Mesenchymal stem cell (in vitro differentiated cells and primary cell): Measurements from ENCODE around the gene SMIM41.

Experiments
- DNase-seq: peaks from one replicate; pipeline ENCODE4 v3.0.0-alpha.2; 2013
- H2AFZ ChIP-seq: one replicate; pipeline ENCODE4 v1.6.1; 2013; ENCODE audit warnings: low read depth, mild to moderate bottlenecking, control low read depth, inconsistent platforms, low read length, moderate library complexity
- H2AK5ac ChIP-seq: 2 replicates; pipeline ENCODE4 v1.6.1; 2013; ENCODE audit warnings: low read length, moderate library complexity, mild to moderate bottlenecking, inconsistent platforms; ENCODE audit not compliant: severe bottlenecking
- H2BK120ac ChIP-seq: one replicate; pipeline ENCODE4 v1.6.1; 2013; ENCODE audit warnings: low read depth, mild to moderate bottlenecking, inconsistent platforms, low read length, moderate library complexity
- H2BK12ac ChIP-seq, 2 experiments: one replicate each; pipeline ENCODE4 v1.6.1; 2013; ENCODE audit warnings: inconsistent platforms in 2 of 2, low read length in 2 of 2, mild to moderate bottlenecking in 2 of 2, moderate library complexity in 2 of 2, control low read depth in 1 of 2
- H2BK15ac ChIP-seq: one replicate; pipeline ENCODE4 v1.6.1; 2013; ENCODE audit warnings: mild to moderate bottlenecking, low read depth, inconsistent platforms; ENCODE audit not compliant: poor library complexity, severe bottlenecking
- H2BK5ac ChIP-seq: 2 replicates; pipeline ENCODE4 v1.6.1; 2013; ENCODE audit warnings: low read depth, mild to moderate bottlenecking, low read length, control low read depth, inconsistent platforms; ENCODE audit not compliant: poor library complexity, severe bottlenecking
- H3K14ac ChIP-seq, 2 experiments: one replicate each; pipeline ENCODE4 v1.6.1; 2013; ENCODE audit warnings: inconsistent platforms in 2 of 2, low read length in 2 of 2, control low read depth in 1 of 2, mild to moderate bottlenecking in 1 of 2, moderate library complexity in 1 of 2
- H3K18ac ChIP-seq, 2 experiments: one replicate each; pipeline ENCODE4 v1.6.1; 2013; ENCODE audit warnings: inconsistent platforms in 2 of 2, low read length in 2 of 2, control low read depth in 1 of 2, low read depth in 1 of 2, mild to moderate bottlenecking in 1 of 2
- H3K23ac ChIP-seq, 2 experiments: one replicate each; pipeline ENCODE4 v1.6.1; 2013; ENCODE audit warnings: inconsistent platforms in 2 of 2, low read length in 2 of 2, mild to moderate bottlenecking in 2 of 2, moderate library complexity in 2 of 2, control low read depth in 1 of 2
- H3K27ac ChIP-seq: 2 replicates; pipeline ENCODE4 v1.5.1; 2013; ENCODE audit warnings: mild to moderate bottlenecking, moderate library complexity, low read length, control low read depth, inconsistent platforms; ENCODE audit not compliant: poor library complexity, severe bottlenecking
- H3K27me3 ChIP-seq, 2 experiments: 2 replicates each; pipeline versions ENCODE4 v1.6.1 to v1.7.0; 2013; ENCODE audit warnings: low read length in 2 of 2, mild to moderate bottlenecking in 2 of 2, moderate library complexity in 2 of 2, control low read depth in 1 of 2, inconsistent platforms in 1 of 2; ENCODE audit not compliant: control insufficient read depth in 1 of 2, insufficient read depth in 1 of 2
- H3K36me3 ChIP-seq, 2 experiments: 2 replicates each; pipeline versions ENCODE4 v1.6.1 to v1.7.0; 2013; ENCODE audit warnings: low read length in 2 of 2, control low read depth in 1 of 2, inconsistent platforms in 1 of 2, low read depth in 1 of 2, mild to moderate bottlenecking in 1 of 2; ENCODE audit not compliant: insufficient read depth in 2 of 2, control insufficient read depth in 1 of 2
- H3K4ac ChIP-seq, 2 experiments: one replicate each; pipeline ENCODE4 v1.6.1; 2013; ENCODE audit warnings: inconsistent platforms in 2 of 2, low read length in 2 of 2, mild to moderate bottlenecking in 2 of 2, moderate library complexity in 2 of 2, control low read depth in 1 of 2, low read depth in 1 of 2
- H3K4me1 ChIP-seq: 2 replicates; pipeline ENCODE4 v1.6.1; 2013; ENCODE audit warnings: low read depth, low read length, control low read depth; ENCODE audit not compliant: control insufficient read depth, insufficient read depth
- H3K4me2 ChIP-seq: 2 replicates; pipeline ENCODE4 v1.6.1; 2013; ENCODE audit warnings: low read length, mild to moderate bottlenecking, inconsistent platforms; ENCODE audit not compliant: poor library complexity, severe bottlenecking
- H3K4me3 ChIP-seq, 2 experiments: 2 replicates each; pipeline versions ENCODE4 v1.5.1 to v1.7.0; 2013; ENCODE audit warnings: low read length in 2 of 2, mild to moderate bottlenecking in 2 of 2, control low read depth in 1 of 2, low read depth in 1 of 2; ENCODE audit not compliant: insufficient read depth in 1 of 2
- H3K79me1 ChIP-seq: replicated peaks from 2 replicates; pipeline ENCODE4 v1.6.1; 2013; ENCODE audit warnings: mild to moderate bottlenecking, control low read depth, low read length, inconsistent platforms; ENCODE audit not compliant: poor library complexity, severe bottlenecking
- H3K9ac ChIP-seq: 2 replicates; pipeline ENCODE4 v1.7.0; 2013; ENCODE audit warnings: mild to moderate bottlenecking, low read length, moderate library complexity
- H3K9me3 ChIP-seq: 2 replicates; pipeline ENCODE4 v1.7.0; 2013; ENCODE audit warnings: mild to moderate bottlenecking, low read length; ENCODE audit not compliant: control insufficient read depth
- H4K8ac ChIP-seq: one replicate; pipeline ENCODE4 v1.6.1; 2013; ENCODE audit warnings: inconsistent platforms, mild to moderate bottlenecking, low read length, moderate library complexity
- H4K91ac ChIP-seq: one replicate; pipeline ENCODE4 v1.6.1; 2013; ENCODE audit warnings: mild to moderate bottlenecking, low read length, inconsistent platforms
- WGBS: methylation state at CpG from one replicate; pipeline ENCODE4 v1.1.7; 2013; ENCODE audit warnings: mixed read lengths; 5-methylcytosine and 5-hydroxymethylcytosine counted together

SMIM41 gene

GRCh38 chr12:52132754-52133161 is 53.3 kb downstream of the SMIM41 start:
- no peak overlapping the region for H3K14ac ChIP-seq
- no peak overlapping the region for H2BK15ac ChIP-seq
- H2BK12ac ChIP-seq = no peak overlapping the region
- H3K36me3 ChIP-seq = no peaks in the 10 kb centered on the region
- no peak overlapping the region for H3K4ac ChIP-seq
- no peak overlapping the region for H3K4me2 ChIP-seq
- no peak overlapping the region for H2BK5ac ChIP-seq
- no peak overlapping the region for H3K23ac ChIP-seq
- no peak overlapping the region for H3K9ac ChIP-seq
- H2AFZ ChIP-seq = no peak overlapping the region
- H2BK120ac ChIP-seq = no peak overlapping the region
- peaks cover 2% of the 10 kb centered on the region for H3K4me1 ChIP-seq
- no peak overlapping the region for H2AK5ac ChIP-seq
- H3K27ac ChIP-seq = no peak overlapping the region
- H4K8ac ChIP-seq = no peak overlapping the region
- DNase-seq = no peak
- no peaks in the 10 kb centered on the region for H3K79me1 ChIP-seq
- no peak overlapping the region for H4K91ac ChIP-seq
- peaks cover 4 to 30% of the 10 kb centered on the region in 2 experiments for H3K27me3 ChIP-seq
- H3K4me3 ChIP-seq = no peak overlapping the region
- 86% methylated on average over 3 of the region's 3 CpGs for WGBS
- no peak overlapping the region for H3K18ac ChIP-seq
- no peaks in the 10 kb centered on the region for H3K9me3 ChIP-seq

- H2AK5ac ChIP-seq = no peak overlapping the region
- H3K79me1 ChIP-seq = no peaks in the 10 kb centered on the region
- no peak overlapping the region for H2BK12ac ChIP-seq
- H2BK15ac ChIP-seq = no peak overlapping the region
- H4K8ac ChIP-seq = no peak overlapping the region
- H3K4me1 ChIP-seq = peaks cover 2% of the 10 kb centered on the region
- H3K27ac ChIP-seq = no peak overlapping the region
- H3K4me2 ChIP-seq = no peak overlapping the region
- DNase-seq = no peak
- 88% methylated on average over 5 of the region's 5 CpGs for WGBS
- H3K9me3 ChIP-seq = no peaks in the 10 kb centered on the region
- no peak overlapping the region for H2AFZ ChIP-seq
- H3K27me3 ChIP-seq = peaks cover 3 to 14% of the 10 kb centered on the region in 2 experiments
- H3K4ac ChIP-seq = no peak overlapping the region
- H3K14ac ChIP-seq = no peak overlapping the region
- H3K4me3 ChIP-seq = no peak overlapping the region
- no peak overlapping the region for H4K91ac ChIP-seq
- H3K9ac ChIP-seq = no peak overlapping the region
- H2BK5ac ChIP-seq = no peak overlapping the region
- no peak overlapping the region for H3K18ac ChIP-seq
- no peak overlapping the region for H3K23ac ChIP-seq
- no peaks in the 10 kb centered on the region for H3K36me3 ChIP-seq
- no peak overlapping the region for H2BK120ac ChIP-seq
Measured at GRCh38 chr12:52137746-52138145, 58.2 kb downstream of the SMIM41 start.

- no peak overlapping the region for H3K9ac ChIP-seq
- H3K23ac ChIP-seq = no peak overlapping the region
- H4K91ac ChIP-seq = no peak overlapping the region
- H3K14ac ChIP-seq = no peak overlapping the region
- no peak overlapping the region for H2BK5ac ChIP-seq
- no peak overlapping the region for H3K4ac ChIP-seq
- H2AFZ ChIP-seq = no peak overlapping the region
- H3K36me3 ChIP-seq = no peaks in the 10 kb centered on the region
- no peak overlapping the region for H3K27ac ChIP-seq
- WGBS = 84% methylated on average over 13 of the region's 13 CpGs
- H3K4me2 ChIP-seq = no peak overlapping the region
- no peak overlapping the region for H3K4me3 ChIP-seq
- H3K79me1 ChIP-seq = no peaks in the 10 kb centered on the region
- no peak for DNase-seq
- H3K4me1 ChIP-seq = peaks cover 6% of the 10 kb centered on the region
- H3K27me3 ChIP-seq = peaks cover 3 to 5% of the 10 kb centered on the region in 2 experiments
- H4K8ac ChIP-seq = no peak overlapping the region
- H2BK120ac ChIP-seq = no peak overlapping the region
- H2AK5ac ChIP-seq = no peak overlapping the region
- no peaks in the 10 kb centered on the region for H3K9me3 ChIP-seq
- no peak overlapping the region for H2BK12ac ChIP-seq
- H2BK15ac ChIP-seq = no peak overlapping the region
- H3K18ac ChIP-seq = no peak overlapping the region
Measured at GRCh38 chr12:52139147-52139546, 59.6 kb downstream of the SMIM41 start.

GRCh38 chr12:52139579-52140062 is 60.1 kb downstream of the SMIM41 start:
- H3K79me1 ChIP-seq = no peaks in the 10 kb centered on the region
- H2BK120ac ChIP-seq = no peak overlapping the region
- no peak overlapping the region for H2AK5ac ChIP-seq
- H2BK12ac ChIP-seq = no peak overlapping the region
- no peak overlapping the region for H3K18ac ChIP-seq
- H2AFZ ChIP-seq = no peak overlapping the region
- no peak overlapping the region for H3K9ac ChIP-seq
- WGBS = 20% methylated on average over 4 of the region's 5 CpGs
- no peak overlapping the region for H4K8ac ChIP-seq
- no peak overlapping the region for H3K4me3 ChIP-seq
- peaks cover 6% of the 10 kb centered on the region for H3K4me1 ChIP-seq
- no peak overlapping the region for H3K4ac ChIP-seq
- H3K27me3 ChIP-seq = peaks cover 3 to 5% of the 10 kb centered on the region in 2 experiments
- H3K9me3 ChIP-seq = no peaks in the 10 kb centered on the region
- H3K4me2 ChIP-seq = no peak overlapping the region
- H2BK15ac ChIP-seq = no peak overlapping the region
- no peak for DNase-seq
- H2BK5ac ChIP-seq = no peak overlapping the region
- no peak overlapping the region for H3K23ac ChIP-seq
- no peak overlapping the region for H4K91ac ChIP-seq
- no peak overlapping the region for H3K14ac ChIP-seq
- no peak overlapping the region for H3K27ac ChIP-seq
- no peaks in the 10 kb centered on the region for H3K36me3 ChIP-seq
